Fibroblast of lung (primary cell): ENCODE data around the gene FAM98C.
A peak's percentile ranks its signal among the peaks of the same experiment; 100 is the strongest.

Experiments used
- EZH2 ChIP-seq: IDR thresholded peaks from 2 replicates; pipeline ENCODE4 v1.5.1; 2012; ENCODE audit warnings: low read length, control low read depth, mild to moderate bottlenecking; ENCODE audit errors: missing control alignments
- TF ChIP-seq, protein P1 (sequence below), 2 donors: IDR thresholded peaks in 1 of 2; conservative IDR thresholded peaks in 1 of 2; 1 replicate in 1 of 2; 2 replicates in 1 of 2; pipeline ENCODE4 v1.5.1; 2011 to 2012; ENCODE audit warnings: low read length in 2 of 2, control low read depth in 1 of 2, inconsistent platforms in 1 of 2, low read depth in 1 of 2, mild to moderate bottlenecking in 1 of 2

DNA sequence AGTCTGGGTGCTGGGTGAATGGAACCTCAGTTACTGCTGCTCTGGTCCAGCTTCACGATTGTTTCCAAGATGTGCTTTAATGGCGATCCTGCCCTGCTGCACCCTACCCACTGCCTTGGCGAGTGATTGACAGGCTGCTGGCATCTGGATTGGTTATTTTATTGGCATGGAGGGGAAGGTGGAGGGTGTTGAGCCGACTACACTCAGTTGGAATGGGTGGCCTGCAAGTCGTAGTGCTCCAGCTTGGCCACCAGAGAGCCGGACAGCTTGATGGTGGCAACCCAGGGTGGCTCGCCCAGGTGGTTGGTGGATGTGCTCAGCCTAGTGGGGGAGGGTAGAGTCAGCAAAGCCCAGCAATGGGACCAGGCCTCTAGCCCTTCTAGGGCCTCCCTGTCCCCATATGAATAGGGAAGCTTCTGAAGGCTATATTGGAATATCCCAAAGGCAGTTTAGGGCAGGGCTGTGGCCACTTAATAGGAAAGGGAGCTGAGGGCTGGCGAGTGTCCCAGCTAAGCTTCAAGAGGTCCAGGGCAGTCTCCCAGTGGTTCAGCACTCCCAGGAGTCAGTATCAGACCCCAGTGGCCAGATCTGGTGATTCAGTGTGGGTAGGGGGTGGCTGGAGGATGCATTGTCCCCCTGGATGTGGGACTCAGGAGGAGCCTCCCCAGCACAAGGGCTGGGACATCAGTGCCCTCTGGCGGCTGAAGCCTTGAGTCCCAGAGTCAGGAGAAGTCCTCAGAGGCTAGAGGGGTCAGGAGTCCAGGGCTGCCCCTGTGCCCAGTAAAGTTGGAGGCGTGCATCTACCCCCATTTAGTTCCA is 18.5 kb upstream of the FAM98C start:
- TF ChIP-seq, protein P1, sequence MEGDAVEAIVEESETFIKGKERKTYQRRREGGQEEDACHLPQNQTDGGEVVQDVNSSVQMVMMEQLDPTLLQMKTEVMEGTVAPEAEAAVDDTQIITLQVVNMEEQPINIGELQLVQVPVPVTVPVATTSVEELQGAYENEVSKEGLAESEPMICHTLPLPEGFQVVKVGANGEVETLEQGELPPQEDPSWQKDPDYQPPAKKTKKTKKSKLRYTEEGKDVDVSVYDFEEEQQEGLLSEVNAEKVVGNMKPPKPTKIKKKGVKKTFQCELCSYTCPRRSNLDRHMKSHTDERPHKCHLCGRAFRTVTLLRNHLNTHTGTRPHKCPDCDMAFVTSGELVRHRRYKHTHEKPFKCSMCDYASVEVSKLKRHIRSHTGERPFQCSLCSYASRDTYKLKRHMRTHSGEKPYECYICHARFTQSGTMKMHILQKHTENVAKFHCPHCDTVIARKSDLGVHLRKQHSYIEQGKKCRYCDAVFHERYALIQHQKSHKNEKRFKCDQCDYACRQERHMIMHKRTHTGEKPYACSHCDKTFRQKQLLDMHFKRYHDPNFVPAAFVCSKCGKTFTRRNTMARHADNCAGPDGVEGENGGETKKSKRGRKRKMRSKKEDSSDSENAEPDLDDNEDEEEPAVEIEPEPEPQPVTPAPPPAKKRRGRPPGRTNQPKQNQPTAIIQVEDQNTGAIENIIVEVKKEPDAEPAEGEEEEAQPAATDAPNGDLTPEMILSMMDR (conservative IDR thresholded peaks at IDR 0.05 in 1 of 2, IDR thresholded peaks at IDR 0.05 in 1 of 2; ENCODE audit: low read depth in 1 of 2, low read length in 2 of 2): peak; percentile 8 to 50
- no peak for TF ChIP-seq EZH2
